AG09319 (cell line): Measurements from ENCODE around the gene B3GNT9.

Experiments
- DNase-seq: peaks from one replicate; pipeline ENCODE4 v3.0.0-alpha.2; 2010; ENCODE audit warnings: low read depth; ENCODE audit errors: extremely low read depth
- CTCF ChIP-seq: IDR thresholded peaks from 2 replicates; pipeline ENCODE4 v1.5.1; 2011; ENCODE audit warnings: low read depth, mild to moderate bottlenecking, inconsistent platforms, low read length, moderate library complexity

The B3GNT9 gene, protein sequence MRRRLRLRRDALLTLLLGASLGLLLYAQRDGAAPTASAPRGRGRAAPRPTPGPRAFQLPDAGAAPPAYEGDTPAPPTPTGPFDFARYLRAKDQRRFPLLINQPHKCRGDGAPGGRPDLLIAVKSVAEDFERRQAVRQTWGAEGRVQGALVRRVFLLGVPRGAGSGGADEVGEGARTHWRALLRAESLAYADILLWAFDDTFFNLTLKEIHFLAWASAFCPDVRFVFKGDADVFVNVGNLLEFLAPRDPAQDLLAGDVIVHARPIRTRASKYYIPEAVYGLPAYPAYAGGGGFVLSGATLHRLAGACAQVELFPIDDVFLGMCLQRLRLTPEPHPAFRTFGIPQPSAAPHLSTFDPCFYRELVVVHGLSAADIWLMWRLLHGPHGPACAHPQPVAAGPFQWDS

DNA sequence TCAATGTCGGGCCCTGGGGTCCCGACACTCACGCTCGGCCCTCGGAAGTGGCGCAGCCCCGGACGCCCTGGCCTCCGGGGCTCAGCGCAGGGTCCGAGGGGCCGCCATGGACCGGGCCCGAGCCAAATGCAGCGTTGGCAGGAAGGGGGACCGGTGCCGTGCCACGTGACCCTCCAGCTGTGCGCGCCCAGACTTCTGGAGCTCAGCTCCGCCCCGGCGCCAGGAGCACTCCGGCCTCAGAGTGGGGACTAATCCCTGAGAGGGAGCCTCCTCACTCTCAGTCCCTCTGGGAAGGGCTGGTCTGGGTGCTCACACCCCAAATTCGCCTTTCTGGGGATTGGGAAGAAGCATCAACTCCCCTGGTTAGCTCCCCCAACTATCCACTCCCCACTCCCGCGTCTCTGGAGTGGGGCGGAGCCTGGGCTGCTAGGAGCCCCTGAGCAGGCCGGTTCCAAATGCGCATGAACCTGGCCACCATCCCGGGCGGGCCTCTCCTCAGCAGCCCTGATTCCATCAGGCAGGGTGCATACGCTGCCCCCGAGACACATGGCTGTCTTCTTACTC, at the start of gene B3GNT9:
TSS of gene B3GNT9 (minus strand) at position 166 of the 564 bp plus-strand sequence. CDS start 513 bp downstream, outside the sequence.
- no peak for TF ChIP-seq CTCF
- DNase-seq = no peak

GRCh38 chr16:67200491-67200890, 49.7 kb upstream of the B3GNT9 start:
- DNase-seq = no peak
- no peak for TF ChIP-seq CTCF

DNA sequence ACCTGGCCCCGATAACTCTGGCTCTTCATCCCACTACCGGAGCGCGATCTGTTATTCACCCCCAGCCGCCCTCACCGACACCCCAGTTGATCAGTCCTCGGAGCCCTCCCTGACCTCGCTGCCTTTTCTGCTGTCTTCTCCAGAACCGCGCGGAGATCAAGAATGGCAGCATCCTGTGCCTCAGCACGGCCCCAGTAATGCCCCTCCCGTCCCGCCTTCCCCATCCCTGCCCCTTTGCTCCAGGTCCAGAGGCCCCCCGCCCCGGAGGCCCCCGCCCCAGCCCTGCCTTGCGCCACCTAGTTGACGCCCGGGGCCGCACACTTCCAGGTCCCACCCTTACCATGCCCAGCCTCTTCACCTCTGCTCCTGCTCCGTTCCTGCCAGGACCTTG, 49.0 kb upstream of the B3GNT9 start:
- DNase-seq = no peak

DNA sequence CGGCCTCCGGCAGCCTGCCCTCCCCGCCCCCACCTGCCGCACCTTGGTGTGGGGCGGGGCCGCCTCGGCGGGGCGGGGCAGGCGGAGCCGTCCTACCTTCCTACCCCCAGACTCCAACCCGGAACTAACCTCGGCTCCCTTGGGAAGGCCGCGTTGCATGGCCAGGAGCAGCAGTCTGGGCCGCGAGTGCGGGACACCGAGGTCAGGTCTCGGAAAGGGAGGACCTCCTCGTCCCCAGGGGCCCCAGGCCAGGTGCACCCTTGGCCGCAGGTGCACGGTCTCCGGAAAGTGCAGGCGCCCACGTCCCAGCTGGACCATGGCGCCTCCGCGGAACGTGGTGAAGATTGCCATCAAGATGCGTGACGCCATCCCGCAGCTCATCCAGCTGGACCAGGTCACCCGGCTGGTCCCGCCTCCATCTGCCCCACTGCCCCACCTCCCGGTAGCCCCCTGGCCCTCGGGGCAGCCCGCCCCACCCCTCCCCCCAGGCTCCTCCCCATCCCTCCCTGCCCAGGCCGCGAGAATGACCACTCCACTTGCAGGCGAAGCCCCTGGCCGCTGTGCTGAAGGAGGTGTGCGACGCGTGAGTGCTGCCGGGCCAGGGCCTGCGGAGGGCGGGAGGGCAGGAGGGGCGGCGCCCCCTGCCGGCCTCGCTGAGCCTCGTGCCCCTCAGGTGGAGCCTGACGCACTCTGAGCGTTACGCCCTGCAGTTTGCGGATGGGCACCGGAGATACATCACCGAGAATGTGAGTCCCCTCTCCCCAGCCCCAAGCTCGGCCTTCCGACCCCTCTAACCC, 48.4 kb upstream of the B3GNT9 start, which contains the start of gene ELMO3:
TSS of gene ELMO3 (plus strand) at position 121 of the 797 bp plus-strand sequence. CDS start at position 317, 196 bp downstream.
- DNase-seq = no peak
- peak; percentile 34 for TF ChIP-seq CTCF

More for the DNA sequence above, 49.0 kb upstream of the B3GNT9 start:
- no peak for TF ChIP-seq CTCF

DNA sequence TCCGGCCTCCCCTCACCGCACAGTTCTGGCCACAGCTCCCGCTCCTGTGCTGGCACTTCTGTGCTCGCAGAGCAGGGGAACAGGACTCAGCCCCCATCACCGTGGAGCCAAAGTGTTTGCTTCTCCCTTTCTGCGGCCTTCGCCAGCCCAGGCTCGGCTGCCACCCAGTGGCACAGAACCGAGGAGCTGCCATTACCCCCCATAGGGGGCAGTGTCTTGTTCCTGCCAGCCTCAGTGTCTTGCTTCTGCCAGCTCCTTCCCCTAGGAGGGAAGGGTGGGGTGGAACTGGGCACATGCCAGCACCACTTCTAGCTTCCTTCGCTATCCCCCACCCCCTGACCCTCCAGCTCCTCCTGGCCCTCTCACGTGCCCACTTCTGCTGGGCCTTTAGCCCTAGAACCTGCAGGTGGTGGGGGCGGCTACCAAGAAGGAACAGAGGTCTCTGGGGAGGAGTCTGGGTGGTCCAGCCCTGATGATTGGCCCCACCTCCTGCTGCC, 47.5 kb upstream of the B3GNT9 start:
- DNase-seq = no peak
- TF ChIP-seq CTCF = peak; percentile 67

DNA sequence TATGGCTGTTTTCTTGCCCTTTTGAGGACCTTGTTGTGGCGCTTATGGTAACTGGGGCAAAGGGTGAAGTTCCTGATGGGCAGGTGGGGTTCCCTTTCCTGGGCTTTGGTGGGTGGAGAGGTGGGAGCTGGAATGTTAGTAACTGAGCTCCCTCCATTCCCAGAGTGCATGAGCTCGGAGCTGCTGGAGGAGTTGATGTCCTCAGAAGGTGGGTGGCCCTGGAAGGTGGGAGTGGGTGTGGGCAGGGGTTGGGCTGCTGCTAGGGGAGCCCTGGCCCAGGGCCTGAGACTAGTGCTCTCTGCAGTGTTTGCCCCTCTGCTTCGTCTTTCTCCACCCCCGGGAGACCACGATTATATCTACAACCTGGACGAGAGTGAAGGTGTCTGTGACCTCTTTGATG, 46.9 kb upstream of the B3GNT9 start:
- TF ChIP-seq CTCF = no peak
- DNase-seq = no peak
